GM23338 (cell line): Measurements from ENCODE around the gene DOK1. TPM values are rescaled to one million over a fixed set of nuclear protein-coding genes. Genes with fewer than 3 reads are reported as not detected.

Experiments
- ATAC-seq: fragments of 200-7000 bp; cut with Tn5 transposase; 3 replicates; pipeline ENCODE4 v1.9.1; 2020
- DNase-seq: peaks from one replicate; pipeline ENCODE4 v3.0.0-alpha.2; 2015; ENCODE audit warnings: low spot score
- H2AFZ ChIP-seq: fragments of 200-600 bp; sonication (generic); 2 replicates; pipeline ENCODE4 v1.8.0; 2016; ENCODE audit warnings: antibody characterized with exemption, mild to moderate bottlenecking, moderate library complexity
- H3F3A ChIP-seq: fragments of 200-600 bp; sonication (generic); replicated peaks from 2 replicates; pipeline ENCODE4 v1.8.0; 2017; ENCODE audit warnings: antibody characterized with exemption, mixed run types, low read depth
- H3K27ac ChIP-seq: fragments of 200-600 bp; sonication (generic); 2 replicates; pipeline ENCODE4 v1.6.1; 2016; ENCODE audit warnings: low read depth
- H3K27me3 ChIP-seq: fragments of 200-600 bp; sonication (generic); 2 replicates; pipeline ENCODE4 v1.8.0; 2016; ENCODE audit warnings: mild to moderate bottlenecking, mixed run types, moderate library complexity; ENCODE audit not compliant: insufficient read depth
- H3K36me3 ChIP-seq: fragments of 200-600 bp; sonication (generic); 2 replicates; pipeline ENCODE4 v1.8.0; 2016; ENCODE audit warnings: mild to moderate bottlenecking; ENCODE audit not compliant: insufficient read depth
- H3K4me1 ChIP-seq: fragments of 200-600 bp; sonication (generic); 2 replicates; pipeline ENCODE4 v1.8.0; 2016; ENCODE audit warnings: mild to moderate bottlenecking, moderate library complexity; ENCODE audit not compliant: insufficient read depth
- H3K4me2 ChIP-seq: fragments of 200-600 bp; sonication (generic); 2 replicates; pipeline ENCODE4 v1.7.1; 2017; ENCODE audit warnings: mixed run types
- H3K4me3 ChIP-seq: fragments of 200-600 bp; sonication (generic); 2 replicates; pipeline ENCODE4 v1.6.1; 2016; ENCODE audit warnings: mixed run types
- H3K79me2 ChIP-seq: fragments of 200-600 bp; sonication (generic); replicated peaks from 2 replicates; pipeline ENCODE4 v1.8.0; 2017; ENCODE audit warnings: mild to moderate bottlenecking; ENCODE audit not compliant: insufficient read depth
- H3K9me2 ChIP-seq: fragments of 200-600 bp; sonication (generic); 2 replicates; pipeline ENCODE4 v1.8.0; 2017; ENCODE audit not compliant: insufficient read depth
- H4K20me1 ChIP-seq: fragments of 200-600 bp; sonication (generic); replicated peaks from 2 replicates; pipeline ENCODE4 v1.8.0; 2017; ENCODE audit warnings: mild to moderate bottlenecking; ENCODE audit not compliant: insufficient read depth
- H3K27ac Mint-ChIP-seq: 2 replicates; pipeline ENCODE4 v1.8.0; 2020; ENCODE audit warnings: inconsistent platforms, mild to moderate bottlenecking, moderate library complexity, mixed read lengths
- H3K27me3 Mint-ChIP-seq: 3 replicates; pipeline ENCODE4 v1.8.0; 2022; ENCODE audit warnings: low read depth, mild to moderate bottlenecking, moderate library complexity, mixed read lengths, inconsistent platforms; ENCODE audit not compliant: insufficient read depth, poor library complexity
- H3K36me3 Mint-ChIP-seq: 3 replicates; pipeline ENCODE4 v1.8.0; 2021; ENCODE audit warnings: low read depth, mild to moderate bottlenecking, inconsistent platforms, moderate library complexity, mixed read lengths
- H3K4me1 Mint-ChIP-seq: 3 replicates; pipeline ENCODE4 v1.8.0; 2020; ENCODE audit warnings: mild to moderate bottlenecking, inconsistent platforms, mixed read lengths
- H3K4me3 Mint-ChIP-seq: 3 replicates; pipeline ENCODE4 v1.8.0; 2021; ENCODE audit warnings: moderate library complexity, mild to moderate bottlenecking, inconsistent platforms, mixed read lengths
- H3K9me3 Mint-ChIP-seq: 3 replicates; pipeline ENCODE4 v1.8.0; 2020; ENCODE audit warnings: moderate library complexity, mild to moderate bottlenecking, inconsistent platforms, mixed read lengths
- CREB1 ChIP-seq: fragments of 250-450 bp; sonication (Bioruptor Pico); IDR thresholded peaks from 2 replicates; pipeline ENCODE4 v1.5.0; 2020; ENCODE audit warnings: low read depth, mild to moderate bottlenecking, moderate library complexity
- EZH2 ChIP-seq: fragments of 200-600 bp; sonication (generic); IDR thresholded peaks from one replicate; pipeline ENCODE4 v1.8.0; 2017; ENCODE audit warnings: antibody characterized with exemption, mild to moderate bottlenecking, low read depth; ENCODE audit not compliant: unreplicated experiment
- EZH2phosphoT487 ChIP-seq: fragments of 200-600 bp; sonication (generic); IDR thresholded peaks from one replicate; pipeline ENCODE4 v1.8.1; 2018; ENCODE audit warnings: antibody characterized with exemption; ENCODE audit not compliant: unreplicated experiment
- JUNB ChIP-seq: IDR thresholded peaks from one replicate; pipeline ENCODE4 v1.6.1; 2016; ENCODE audit warnings: antibody characterized with exemption; ENCODE audit not compliant: unreplicated experiment
- NANOG ChIP-seq: IDR thresholded peaks from 2 replicates; pipeline ENCODE4 v1.6.1; 2016; ENCODE audit warnings: antibody characterized with exemption, borderline replicate concordance
- POLR2AphosphoS5 ChIP-seq: IDR thresholded peaks from 2 replicates; pipeline ENCODE4 v1.6.1; 2016; ENCODE audit warnings: antibody characterized with exemption, low read depth
- STAT1 ChIP-seq: IDR thresholded peaks from one replicate; pipeline ENCODE4 v1.6.1; 2016; ENCODE audit warnings: antibody characterized with exemption; ENCODE audit not compliant: unreplicated experiment
- ZNF114 ChIP-seq: fragments of 250-450 bp; sonication (Bioruptor Pico); IDR thresholded peaks from 2 replicates; pipeline ENCODE4 v1.5.0; 2020; ENCODE audit warnings: mild to moderate bottlenecking, moderate library complexity
- ZNF331 ChIP-seq: fragments of 250-450 bp; sonication (Bioruptor Pico); IDR thresholded peaks from 2 replicates; pipeline ENCODE4 v1.5.0; 2020; ENCODE audit warnings: low read depth, mild to moderate bottlenecking, moderate library complexity
- ZNF462 ChIP-seq: fragments of 250-450 bp; sonication (Bioruptor Pico); IDR thresholded peaks from 2 replicates; pipeline ENCODE4 v1.5.0; 2020; ENCODE audit warnings: mild to moderate bottlenecking, moderate library complexity
- polyA plus RNA-seq: library from polyadenylated mRNA; unstranded; fragments of >200 nt; fragmentation: Nextera tagmentation; extraction: Ambion mirVana; gene quantifications from 2 replicates; pipeline ENCODE4 v1.2.1, GENCODE V29; 2016
- total RNA-seq: library from RNA; depleted of rRNA; stranded (reverse); fragments of >200 nt; shearing (Covaris generic); gene quantifications from 2 replicates; pipeline ENCODE4 v1.2.3, GENCODE V29; 2014
- TF ChIP-seq, protein P1 (sequence below): IDR thresholded peaks from 2 replicates; pipeline ENCODE4 v1.6.1; 2016; ENCODE audit warnings: antibody characterized with exemption
- TF ChIP-seq, protein P2 (sequence below), 2 experiments: fragments of 200-600 bp in 1 of 2; sonication (generic) in 1 of 2; conservative IDR thresholded peaks; 2 replicates each; pipeline versions ENCODE4 v1.5.1 to v1.6.1; 2016 to 2017; ENCODE audit warnings: antibody characterized with exemption in 2 of 2, low read depth in 2 of 2, mild to moderate bottlenecking in 2 of 2, moderate library complexity in 1 of 2
- TF ChIP-seq, protein P3 (sequence below): IDR thresholded peaks from one replicate; pipeline ENCODE4 v1.6.1; 2018; ENCODE audit warnings: antibody characterized with exemption; ENCODE audit not compliant: unreplicated experiment

The DOK1 gene
- total and polyA plus RNA-seq, 2 experiments from 2014 or later, result 3.9 to 15.5 TPM

- Histone ChIP-seq H3F3A (peaks cover 9% of the 10 kb centered on the region; the same call in 1 of the 2 replicates), H2AFZ (no peak overlapping the region), H3K79me2 (peaks cover 5% of the 10 kb centered on the region; the same call in 1 of the 2 replicates), H4K20me1 (peaks cover 4% of the 10 kb centered on the region; the same call in 1 of the 2 replicates), H3K27ac (no peak overlapping the region), H3K27me3 (peaks cover 63% of the 10 kb centered on the region), H3K4me3 (no peak overlapping the region), H3K4me1 (peaks cover 7% of the 10 kb centered on the region; the same call in 1 of the 2 replicates), H3K4me2 (no peak overlapping the region), H3K9me2 (no peaks in the 10 kb centered on the region), H3K36me3 (no peaks in the 10 kb centered on the region)
- Mint-ChIP-seq H3K4me1 (peaks cover 16% of the 10 kb centered on the region; the same call in 2 of the 3 replicates), H3K36me3 (peaks cover 6% of the 10 kb centered on the region; the same call in 1 of the 3 replicates), H3K4me3 (no peak overlapping the region), H3K9me3 (peaks cover 3% of the 10 kb centered on the region; the same call in 1 of the 3 replicates), H3K27me3 (peaks cover 36% of the 10 kb centered on the region), H3K27ac (no peak overlapping the region)
- TF ChIP-seq POLR2AphosphoS5 (no peak), STAT1 (no peak), ZNF462 (CRISPR knock-in tag) (no peak), ZNF331 (CRISPR knock-in tag) (no peak), CREB1 (CRISPR knock-in tag) (no peak), NANOG (no peak), EZH2phosphoT487 (no peak), ZNF114 (CRISPR knock-in tag) (no peak), JUNB (no peak), EZH2 (no peak)
- TF ChIP-seq, protein P1, sequence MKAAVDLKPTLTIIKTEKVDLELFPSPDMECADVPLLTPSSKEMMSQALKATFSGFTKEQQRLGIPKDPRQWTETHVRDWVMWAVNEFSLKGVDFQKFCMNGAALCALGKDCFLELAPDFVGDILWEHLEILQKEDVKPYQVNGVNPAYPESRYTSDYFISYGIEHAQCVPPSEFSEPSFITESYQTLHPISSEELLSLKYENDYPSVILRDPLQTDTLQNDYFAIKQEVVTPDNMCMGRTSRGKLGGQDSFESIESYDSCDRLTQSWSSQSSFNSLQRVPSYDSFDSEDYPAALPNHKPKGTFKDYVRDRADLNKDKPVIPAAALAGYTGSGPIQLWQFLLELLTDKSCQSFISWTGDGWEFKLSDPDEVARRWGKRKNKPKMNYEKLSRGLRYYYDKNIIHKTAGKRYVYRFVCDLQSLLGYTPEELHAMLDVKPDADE, result no peak
- TF ChIP-seq, protein P2, sequence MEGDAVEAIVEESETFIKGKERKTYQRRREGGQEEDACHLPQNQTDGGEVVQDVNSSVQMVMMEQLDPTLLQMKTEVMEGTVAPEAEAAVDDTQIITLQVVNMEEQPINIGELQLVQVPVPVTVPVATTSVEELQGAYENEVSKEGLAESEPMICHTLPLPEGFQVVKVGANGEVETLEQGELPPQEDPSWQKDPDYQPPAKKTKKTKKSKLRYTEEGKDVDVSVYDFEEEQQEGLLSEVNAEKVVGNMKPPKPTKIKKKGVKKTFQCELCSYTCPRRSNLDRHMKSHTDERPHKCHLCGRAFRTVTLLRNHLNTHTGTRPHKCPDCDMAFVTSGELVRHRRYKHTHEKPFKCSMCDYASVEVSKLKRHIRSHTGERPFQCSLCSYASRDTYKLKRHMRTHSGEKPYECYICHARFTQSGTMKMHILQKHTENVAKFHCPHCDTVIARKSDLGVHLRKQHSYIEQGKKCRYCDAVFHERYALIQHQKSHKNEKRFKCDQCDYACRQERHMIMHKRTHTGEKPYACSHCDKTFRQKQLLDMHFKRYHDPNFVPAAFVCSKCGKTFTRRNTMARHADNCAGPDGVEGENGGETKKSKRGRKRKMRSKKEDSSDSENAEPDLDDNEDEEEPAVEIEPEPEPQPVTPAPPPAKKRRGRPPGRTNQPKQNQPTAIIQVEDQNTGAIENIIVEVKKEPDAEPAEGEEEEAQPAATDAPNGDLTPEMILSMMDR (conservative IDR thresholded peaks at IDR 0.05; ENCODE audit: low read depth in 2 of 2), result no peak
- TF ChIP-seq, protein P3, sequence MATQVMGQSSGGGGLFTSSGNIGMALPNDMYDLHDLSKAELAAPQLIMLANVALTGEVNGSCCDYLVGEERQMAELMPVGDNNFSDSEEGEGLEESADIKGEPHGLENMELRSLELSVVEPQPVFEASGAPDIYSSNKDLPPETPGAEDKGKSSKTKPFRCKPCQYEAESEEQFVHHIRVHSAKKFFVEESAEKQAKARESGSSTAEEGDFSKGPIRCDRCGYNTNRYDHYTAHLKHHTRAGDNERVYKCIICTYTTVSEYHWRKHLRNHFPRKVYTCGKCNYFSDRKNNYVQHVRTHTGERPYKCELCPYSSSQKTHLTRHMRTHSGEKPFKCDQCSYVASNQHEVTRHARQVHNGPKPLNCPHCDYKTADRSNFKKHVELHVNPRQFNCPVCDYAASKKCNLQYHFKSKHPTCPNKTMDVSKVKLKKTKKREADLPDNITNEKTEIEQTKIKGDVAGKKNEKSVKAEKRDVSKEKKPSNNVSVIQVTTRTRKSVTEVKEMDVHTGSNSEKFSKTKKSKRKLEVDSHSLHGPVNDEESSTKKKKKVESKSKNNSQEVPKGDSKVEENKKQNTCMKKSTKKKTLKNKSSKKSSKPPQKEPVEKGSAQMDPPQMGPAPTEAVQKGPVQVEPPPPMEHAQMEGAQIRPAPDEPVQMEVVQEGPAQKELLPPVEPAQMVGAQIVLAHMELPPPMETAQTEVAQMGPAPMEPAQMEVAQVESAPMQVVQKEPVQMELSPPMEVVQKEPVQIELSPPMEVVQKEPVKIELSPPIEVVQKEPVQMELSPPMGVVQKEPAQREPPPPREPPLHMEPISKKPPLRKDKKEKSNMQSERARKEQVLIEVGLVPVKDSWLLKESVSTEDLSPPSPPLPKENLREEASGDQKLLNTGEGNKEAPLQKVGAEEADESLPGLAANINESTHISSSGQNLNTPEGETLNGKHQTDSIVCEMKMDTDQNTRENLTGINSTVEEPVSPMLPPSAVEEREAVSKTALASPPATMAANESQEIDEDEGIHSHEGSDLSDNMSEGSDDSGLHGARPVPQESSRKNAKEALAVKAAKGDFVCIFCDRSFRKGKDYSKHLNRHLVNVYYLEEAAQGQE, result no peak
- no peak for DNase-seq
- ATAC-seq, result no peak
Observed at GRCh38 chr2:74546004-74546403, 8.5 kb upstream of the DOK1 start.
